Pancreas (tissue), 10 donors: Measurements from ENCODE around the gene CPM. TPM values are rescaled to one million over a fixed set of nuclear protein-coding genes. Genes with fewer than 3 reads are reported as not detected.

Experiments used
- ATAC-seq, 4 donors: fragments of 200-7000 bp; cut with Tn5 transposase; one replicate each; pipeline versions ENCODE4 v1.8.0 to v1.9.1; 2020; ENCODE audit warnings: mild to moderate bottlenecking in 4 of 4, moderate library complexity in 4 of 4
- DNase-seq, 6 donors: peaks; one replicate each; pipeline ENCODE4 v3.0.0-alpha.2; 2020
- FAIRE-seq: peaks from 2 replicates; lab custom pipeline; 2012; peaks lifted over from hg19 to GRCh38; lab: Jason Lieb, UNC
- H3K27ac ChIP-seq, 4 donors: fragments of 200-600 bp; sonication (generic); 1 replicate in 3 of 4; 2 replicates in 1 of 4; pipeline versions ENCODE4 v1.5.0 to v1.8.0; 2020
- H3K27me3 ChIP-seq, 4 donors: fragments of 200-600 bp; one replicate each; pipeline ENCODE4 v1.8.0; 2021
- H3K36me3 ChIP-seq, 3 donors: fragments of 200-600 bp; sonication (generic) in 1 of 3; one replicate each; pipeline versions ENCODE4 v1.5.0 to v1.8.0; 2020 to 2021
- H3K4me1 ChIP-seq, 3 donors: fragments of 200-600 bp; one replicate each; pipeline ENCODE4 v1.8.0; 2021
- H3K4me3 ChIP-seq, 4 donors: fragments of 200-600 bp; sonication (generic) in 2 of 4; one replicate each; pipeline versions ENCODE4 v1.5.0 to v1.8.0; 2020 to 2021
- H3K9me3 ChIP-seq, 4 donors: fragments of 200-600 bp; one replicate each; pipeline ENCODE4 v1.8.0; 2021
- WGBS, 2 donors: extraction: QIAGEN DNeasy Blood & Tissue Kit; methylation state at CpG; one replicate each; pipeline ENCODE4 v1.1.7; 2013; 5-methylcytosine and 5-hydroxymethylcytosine counted together
- intact Hi-C, 3 donors: fragments of 100-400 bp; cut with DNase I; formaldehyde crosslinking; loops; one replicate each; pipeline versions ENCODE4 v1.11.1 to v1.14.2; 2022
- polyA plus RNA-seq, 2 donors: library from polyadenylated mRNA; stranded (reverse); fragments of 200-250 nt; gene quantifications; one replicate each; pipeline ENCODE4 v1.2.3, GENCODE V29; 2013
- total RNA-seq, 6 donors: library from RNA; stranded (reverse); fragmentation: NEBNext Ultra II Directional in 4 of 6; extraction: Animal tissue kit (Norgen Biotek cat#: 25700) in 4 of 6; gene quantifications; one replicate each; pipeline versions ENCODE4 v1.2.1 to v1.2.4, GENCODE V29; 2021 to 2023
- TF ChIP-seq, protein P1 (sequence below), 4 donors: fragments of 200-600 bp; sonication (generic) in 3 of 4; IDR thresholded peaks; one replicate each; pipeline versions ENCODE4 v1.5.0 to v1.8.0; 2021; ENCODE audit warnings: antibody characterized with exemption in 4 of 4
- donor health status: healthy with polysubstance abuse.
- donor health status: DM: no; HTN: no; CAD: no; lungs with moderate emphysema.
- donor health status: DM: no; HTN: no; CAD: no.
- donor health status: control.
- donor health status: control.
- donor health status: Bipolar disorder and iron deficiency.
- donor health status: DM: yes; HTN: yes; CAD: no.
- donor health status: DM: no; HTN: no; CAD: no.
- donor health status: DM: no; HTN: no; CAD: no.
- donor health status: DM: yes; HTN: yes; CAD: no.

Gene CPM
- total and polyA plus RNA-seq, 8 donors, result 4.3 to 49.2 (median 11.1) TPM

GRCh38 chr12:68977909-68978610 lies 45.1 kb upstream of the CPM start:
- intact Hi-C loops, result no loop called here
- Histone ChIP-seq H3K4me3 (no peak overlapping the region), H3K27ac (no peak overlapping the region), H3K36me3 (no peaks in the 10 kb centered on the region), H3K9me3 (no peaks in the 10 kb centered on the region), H3K4me1 (peaks cover 20 to 25% (median 21%) of the 10 kb centered on the region in 3 donors), H3K27me3 (no peaks in the 10 kb centered on the region)
- ATAC-seq (peak in 1 of 4 donors; percentile 40), FAIRE-seq (no peak), DNase-seq (no peak)
- WGBS, 2 donors, result 87 to 96% methylated on average over 1 of the region's 1 CpG
- TF ChIP-seq, protein P1, sequence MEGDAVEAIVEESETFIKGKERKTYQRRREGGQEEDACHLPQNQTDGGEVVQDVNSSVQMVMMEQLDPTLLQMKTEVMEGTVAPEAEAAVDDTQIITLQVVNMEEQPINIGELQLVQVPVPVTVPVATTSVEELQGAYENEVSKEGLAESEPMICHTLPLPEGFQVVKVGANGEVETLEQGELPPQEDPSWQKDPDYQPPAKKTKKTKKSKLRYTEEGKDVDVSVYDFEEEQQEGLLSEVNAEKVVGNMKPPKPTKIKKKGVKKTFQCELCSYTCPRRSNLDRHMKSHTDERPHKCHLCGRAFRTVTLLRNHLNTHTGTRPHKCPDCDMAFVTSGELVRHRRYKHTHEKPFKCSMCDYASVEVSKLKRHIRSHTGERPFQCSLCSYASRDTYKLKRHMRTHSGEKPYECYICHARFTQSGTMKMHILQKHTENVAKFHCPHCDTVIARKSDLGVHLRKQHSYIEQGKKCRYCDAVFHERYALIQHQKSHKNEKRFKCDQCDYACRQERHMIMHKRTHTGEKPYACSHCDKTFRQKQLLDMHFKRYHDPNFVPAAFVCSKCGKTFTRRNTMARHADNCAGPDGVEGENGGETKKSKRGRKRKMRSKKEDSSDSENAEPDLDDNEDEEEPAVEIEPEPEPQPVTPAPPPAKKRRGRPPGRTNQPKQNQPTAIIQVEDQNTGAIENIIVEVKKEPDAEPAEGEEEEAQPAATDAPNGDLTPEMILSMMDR (IDR thresholded peaks at IDR 0.05), result no peak

DNA sequence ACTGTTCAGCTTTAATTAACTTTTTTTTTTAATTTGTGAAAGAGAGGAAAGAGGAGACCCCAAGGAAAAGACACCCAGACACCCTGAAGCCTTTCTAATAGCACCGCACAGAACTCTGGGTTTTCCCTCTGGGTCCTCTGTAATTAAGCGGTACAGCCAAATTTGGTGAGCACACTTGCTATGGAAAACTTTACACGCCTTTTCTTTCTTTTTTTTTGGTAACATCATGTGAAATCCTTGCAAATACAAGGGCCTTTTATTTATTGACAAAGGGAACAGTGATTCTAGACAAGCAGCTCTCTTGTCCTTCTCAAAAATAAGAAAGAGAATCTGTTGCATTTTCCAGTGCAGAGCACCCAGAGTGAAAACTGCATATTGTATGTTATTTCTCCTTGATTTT lies 44.4 kb upstream of the CPM start:
- ATAC-seq (no peak), FAIRE-seq (no peak), DNase-seq (no peak)
- Histone ChIP-seq H3K27ac (peak overlapping the region in 2 of 4 donors; percentile 20 to 31), H3K27me3 (no peaks in the 10 kb centered on the region), H3K36me3 (no peaks in the 10 kb centered on the region), H3K4me3 (no peak overlapping the region), H3K9me3 (no peaks in the 10 kb centered on the region), H3K4me1 (peaks cover 20 to 25% (median 21%) of the 10 kb centered on the region in 3 donors)
- 81 to 82% methylated on average over 3 of the region's 3 CpGs for whole genome bisulfite sequencing, 2 donors
- TF ChIP-seq, protein P1 (IDR thresholded peaks at IDR 0.05), result no peak
- intact Hi-C loops, result no loop called here

DNA sequence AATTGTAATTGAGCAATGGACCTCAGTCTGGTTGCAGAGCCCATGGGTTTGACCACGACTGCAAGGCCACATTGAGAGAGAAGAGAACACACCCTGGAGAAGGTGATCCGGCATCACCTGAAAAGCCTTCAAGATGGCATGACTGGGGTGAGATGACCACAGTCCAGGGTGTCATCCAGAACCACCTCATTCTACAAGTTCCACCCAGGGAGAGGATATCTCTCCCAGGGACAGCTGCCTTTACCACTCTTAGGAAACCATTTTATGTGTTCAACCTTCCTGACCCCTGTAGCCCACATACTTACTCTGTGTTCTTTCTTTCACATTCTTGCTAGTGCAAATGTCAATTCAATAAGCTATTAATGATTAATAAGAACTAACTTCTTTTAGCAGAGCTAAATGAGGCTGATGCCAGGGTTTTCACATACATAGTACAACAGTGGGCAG lies 43.4 kb upstream of the CPM start:
- TF ChIP-seq, protein P1 (IDR thresholded peaks at IDR 0.05), result no peak
- FAIRE-seq, result no peak
- Histone ChIP-seq H3K4me3 (no peak overlapping the region), H3K4me1 (peaks cover 20 to 25% (median 21%) of the 10 kb centered on the region in 3 donors), H3K27ac (peak overlapping the region in 1 of 4 donors; percentile 20), H3K27me3 (no peaks in the 10 kb centered on the region), H3K36me3 (no peaks in the 10 kb centered on the region), H3K9me3 (no peaks in the 10 kb centered on the region)
- intact Hi-C loops, result no loop called here
- 86 to 88% methylated on average over 2 of the region's 2 CpGs for WGBS, 2 donors
- DNase-seq, result no peak
- ATAC-seq, result peak; percentile 40 to 84 (median 72)

DNA sequence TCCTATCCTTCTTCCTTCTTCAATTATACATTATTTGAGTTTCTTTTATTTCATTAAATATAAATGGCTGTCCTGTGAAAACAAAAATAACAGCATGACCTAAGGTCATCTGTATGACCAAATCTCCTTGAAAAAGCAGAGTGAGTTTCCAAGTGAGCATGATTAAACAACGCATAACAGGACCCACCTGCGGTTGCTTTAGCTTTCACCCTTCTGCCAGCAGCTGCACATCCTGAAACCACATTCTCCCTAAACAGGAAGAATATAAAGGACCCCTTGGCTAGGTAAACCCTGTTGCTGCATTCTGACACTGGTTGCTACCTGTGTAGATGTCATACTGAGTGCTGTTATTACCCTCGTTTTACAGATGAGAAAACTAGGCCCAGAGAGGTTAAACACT lies 42.8 kb upstream of the CPM start:
- no peak for DNase-seq
- TF ChIP-seq, protein P1 (IDR thresholded peaks at IDR 0.05), result no peak
- peaks cover 20 to 25% (median 21%) of the 10 kb centered on the region in 3 donors for H3K4me1 ChIP-seq
- no peaks in the 10 kb centered on the region for H3K9me3 ChIP-seq
- WGBS, 2 donors, result 40 to 64% methylated on average over 3 of the region's 3 CpGs
- FAIRE-seq, result no peak
- H3K27ac ChIP-seq, result no peak overlapping the region
- no peak overlapping the region for H3K4me3 ChIP-seq
- H3K36me3 ChIP-seq, result no peaks in the 10 kb centered on the region
- H3K27me3 ChIP-seq, result no peaks in the 10 kb centered on the region
- intact Hi-C loops, result no loop called here
- peak in 1 of 4 donors; percentile 31 for ATAC-seq

- Histone ChIP-seq H3K4me1 (peaks cover 17 to 21% (median 21%) of the 10 kb centered on the region in 3 donors), H3K27me3 (no peaks in the 10 kb centered on the region), H3K27ac (no peak overlapping the region), H3K36me3 (no peaks in the 10 kb centered on the region), H3K4me3 (no peak overlapping the region), H3K9me3 (no peaks in the 10 kb centered on the region)
- TF ChIP-seq, protein P1 (IDR thresholded peaks at IDR 0.05), result no peak
- no peak for DNase-seq
- FAIRE-seq, result no peak
- 34 to 37% methylated on average over 2 of the region's 2 CpGs for WGBS, 2 donors
- intact Hi-C loops, result no loop called here
- peak in 2 of 4 donors; percentile 40 to 50 for ATAC-seq
These were observed 39.6 kb upstream of the CPM start for GRCh38 chr12:68972595-68972994.
